Effector memory CD8-positive, alpha-beta T cell (primary cell): ENCODE results near the gene TGFBI.

Experiments used
- ATAC-seq: fragments of 150-1000 bp; cut with Tn5 transposase; replicated peaks from 2 replicates; pipeline ENCODE4 v1.10.0; 2021; ENCODE audit warnings: mild to moderate bottlenecking, moderate library complexity
- DNase-seq, 3 experiments: peaks; one replicate each; pipeline ENCODE4 v3.0.0; 2021
- H3K27ac Mint-ChIP-seq, 2 donors: one replicate each; pipeline ENCODE4 v1.8.0; 2022; ENCODE audit warnings: mild to moderate bottlenecking in 2 of 2, mixed read lengths in 2 of 2, moderate library complexity in 2 of 2
- H3K27me3 Mint-ChIP-seq, 2 donors: one replicate each; pipeline ENCODE4 v1.8.0; 2022; ENCODE audit warnings: mixed read lengths in 2 of 2
- H3K36me3 Mint-ChIP-seq: one replicate; pipeline ENCODE4 v1.8.0; 2022; ENCODE audit warnings: mild to moderate bottlenecking, moderate library complexity, mixed read lengths; ENCODE audit not compliant: insufficient read depth
- H3K4me1 Mint-ChIP-seq, 2 donors: one replicate each; pipeline ENCODE4 v1.8.0; 2022; ENCODE audit warnings: low read depth in 2 of 2, mixed read lengths in 2 of 2
- H3K4me3 Mint-ChIP-seq, 2 donors: one replicate each; pipeline ENCODE4 v1.8.0; 2022; ENCODE audit warnings: mild to moderate bottlenecking in 2 of 2, mixed read lengths in 2 of 2, moderate library complexity in 2 of 2
- H3K9me3 Mint-ChIP-seq, 2 donors: one replicate each; pipeline ENCODE4 v1.8.0; 2022; ENCODE audit warnings: mixed read lengths in 2 of 2

Gene TGFBI

DNA sequence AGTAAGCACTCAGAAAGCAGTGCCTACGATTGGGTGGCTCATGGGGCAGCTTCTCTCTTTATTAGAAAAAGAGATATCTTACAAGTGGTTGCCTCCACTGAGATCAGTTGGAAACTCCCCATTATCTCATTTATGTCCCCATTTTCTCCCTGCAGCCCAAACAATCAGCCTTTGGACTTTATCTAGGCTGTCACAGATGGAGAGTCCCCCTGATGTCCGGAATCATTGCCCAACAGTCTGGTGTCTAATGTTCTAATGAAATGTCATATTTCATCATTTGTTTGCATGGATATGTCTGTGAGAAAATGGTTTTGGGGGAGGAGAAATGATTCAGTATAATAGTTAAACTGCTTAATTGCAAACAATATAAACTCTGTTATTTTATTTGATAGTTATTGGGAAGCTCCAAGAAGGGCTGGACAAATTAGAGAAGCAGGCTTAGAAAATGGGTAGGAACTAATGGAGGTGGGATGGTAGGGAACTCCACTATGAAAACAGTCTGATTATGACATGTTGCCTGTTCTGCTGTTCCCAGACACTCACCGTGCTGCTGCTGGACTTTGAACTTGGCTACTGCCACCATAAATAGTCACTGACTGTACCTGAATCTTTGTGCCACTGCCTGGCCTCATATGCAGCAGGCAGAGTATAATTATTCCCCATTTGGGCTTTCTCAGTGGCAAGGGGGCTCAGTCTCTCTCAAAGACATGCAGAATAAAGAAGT lies 65.6 kb downstream of the TGFBI start:
- H3K4me3 Mint-ChIP-seq = no peak overlapping the region
- no peak overlapping the region for H3K27ac Mint-ChIP-seq
- no peaks in the 10 kb centered on the region for H3K9me3 Mint-ChIP-seq
- ATAC-seq = no peak
- DNase-seq = no peak
- H3K36me3 Mint-ChIP-seq = no peaks in the 10 kb centered on the region
- no peaks in the 10 kb centered on the region for H3K4me1 Mint-ChIP-seq
- peaks cover 36 to 48% of the 10 kb centered on the region in 2 donors for H3K27me3 Mint-ChIP-seq

DNA sequence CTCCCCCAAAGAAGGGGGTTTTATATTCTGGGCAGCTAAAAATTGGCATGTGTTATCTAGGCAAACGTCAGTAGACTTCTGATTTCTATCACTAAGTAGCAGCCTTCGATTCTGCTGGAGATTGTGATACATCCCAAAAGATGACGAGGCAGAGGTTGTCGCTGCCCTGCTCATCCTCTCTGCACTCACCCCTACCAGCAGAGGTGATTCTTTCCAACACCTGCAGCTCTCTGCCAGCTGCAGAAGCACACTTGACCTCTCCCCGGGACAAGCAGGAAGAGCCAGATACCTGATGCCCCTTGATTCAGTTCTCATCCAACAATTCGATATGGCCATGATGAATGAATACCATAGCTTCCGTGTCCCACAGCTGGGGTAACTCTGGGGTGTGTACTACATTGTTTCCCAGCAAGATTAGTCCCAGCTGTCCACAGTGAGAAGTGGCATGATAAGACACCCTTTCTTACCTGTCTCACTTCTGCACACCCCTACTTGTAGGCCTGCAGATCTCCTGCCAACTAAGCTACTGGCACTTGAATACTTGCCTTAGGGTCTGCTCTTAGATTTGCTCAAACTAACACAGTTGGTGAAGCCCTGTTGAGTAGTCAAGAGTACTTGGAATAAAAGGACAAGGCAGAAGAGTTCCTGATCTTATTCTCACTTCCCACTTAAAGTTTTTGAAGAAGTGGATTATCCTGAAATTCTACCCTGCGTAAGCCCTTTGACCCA lies 66.3 kb downstream of the TGFBI start:
- Mint-ChIP-seq H3K9me3 (no peaks in the 10 kb centered on the region), H3K4me3 (no peak overlapping the region), H3K4me1 (no peaks in the 10 kb centered on the region), H3K36me3 (no peaks in the 10 kb centered on the region), H3K27me3 (peaks cover 36 to 48% of the 10 kb centered on the region in 2 donors), H3K27ac (no peak overlapping the region)
- ATAC-seq (no peak), DNase-seq (no peak)

DNA sequence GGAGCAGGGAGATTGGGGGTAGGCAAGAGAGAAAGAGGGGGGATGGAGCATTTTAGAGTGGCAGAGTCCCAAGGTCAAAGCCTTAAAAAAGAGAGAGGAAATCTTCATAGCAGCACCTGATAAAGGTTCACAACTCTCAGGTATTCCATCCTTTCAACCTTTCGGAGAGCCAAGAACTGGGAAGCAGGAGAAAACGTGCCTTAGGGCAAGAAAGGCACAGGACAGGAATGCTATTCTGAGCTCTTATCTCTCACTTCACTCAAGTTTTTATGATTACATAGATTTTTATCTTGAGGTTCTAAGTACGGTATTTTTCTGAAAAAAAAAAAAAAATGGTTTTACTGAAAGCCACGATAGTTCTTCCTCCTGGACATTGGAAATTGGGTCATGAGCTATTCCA lies 69.4 kb downstream of the TGFBI start:
- DNase-seq = no peak
- Mint-ChIP-seq H3K27me3 (peaks cover 36 to 48% of the 10 kb centered on the region in 2 donors), H3K27ac (no peak overlapping the region), H3K36me3 (no peaks in the 10 kb centered on the region), H3K4me1 (no peaks in the 10 kb centered on the region), H3K9me3 (no peaks in the 10 kb centered on the region), H3K4me3 (no peak overlapping the region)
- no peak for ATAC-seq

DNA sequence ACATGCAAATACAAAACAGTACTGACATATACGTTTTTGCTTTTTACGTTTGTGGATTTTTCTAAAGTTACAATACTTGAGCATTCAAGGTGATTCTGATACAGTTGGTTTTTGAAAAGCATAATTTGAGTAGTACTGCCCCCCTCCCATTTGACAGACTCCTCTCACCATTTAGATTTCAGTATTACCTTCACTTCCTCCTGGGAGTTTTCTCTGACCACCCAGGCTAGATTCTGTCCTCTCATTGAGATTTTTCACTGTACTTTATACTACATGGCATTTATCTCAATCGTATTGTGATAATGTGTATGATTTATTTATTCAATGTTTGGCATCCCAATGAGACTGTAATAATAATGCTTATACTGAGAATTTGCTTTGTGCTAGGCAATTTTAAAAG lies 71.1 kb downstream of the TGFBI start:
- H3K27me3 Mint-ChIP-seq = peaks cover 24 to 44% of the 10 kb centered on the region in 2 donors
- DNase-seq = no peak
- no peak overlapping the region for H3K4me3 Mint-ChIP-seq
- no peaks in the 10 kb centered on the region for H3K36me3 Mint-ChIP-seq
- H3K4me1 Mint-ChIP-seq = no peaks in the 10 kb centered on the region
- no peak overlapping the region for H3K27ac Mint-ChIP-seq
- H3K9me3 Mint-ChIP-seq = no peaks in the 10 kb centered on the region
- no peak for ATAC-seq

- Mint-ChIP-seq H3K4me1 (no peaks in the 10 kb centered on the region), H3K9me3 (no peaks in the 10 kb centered on the region), H3K27me3 (peaks cover 18 to 32% of the 10 kb centered on the region in 2 donors), H3K36me3 (no peaks in the 10 kb centered on the region), H3K27ac (no peak overlapping the region), H3K4me3 (no peak overlapping the region)
- ATAC-seq = no peak
- no peak for DNase-seq
Measured at GRCh38 chr5:136101884-136102283, 73.1 kb downstream of the TGFBI start.

GRCh38 chr5:136103118-136103517 lies 74.3 kb downstream of the TGFBI start:
- Mint-ChIP-seq H3K4me3 (no peak overlapping the region), H3K27me3 (peaks cover 7 to 24% of the 10 kb centered on the region in 2 donors), H3K4me1 (no peaks in the 10 kb centered on the region), H3K27ac (no peak overlapping the region), H3K9me3 (no peaks in the 10 kb centered on the region), H3K36me3 (no peaks in the 10 kb centered on the region)
- DNase-seq (no peak), ATAC-seq (no peak)

DNA sequence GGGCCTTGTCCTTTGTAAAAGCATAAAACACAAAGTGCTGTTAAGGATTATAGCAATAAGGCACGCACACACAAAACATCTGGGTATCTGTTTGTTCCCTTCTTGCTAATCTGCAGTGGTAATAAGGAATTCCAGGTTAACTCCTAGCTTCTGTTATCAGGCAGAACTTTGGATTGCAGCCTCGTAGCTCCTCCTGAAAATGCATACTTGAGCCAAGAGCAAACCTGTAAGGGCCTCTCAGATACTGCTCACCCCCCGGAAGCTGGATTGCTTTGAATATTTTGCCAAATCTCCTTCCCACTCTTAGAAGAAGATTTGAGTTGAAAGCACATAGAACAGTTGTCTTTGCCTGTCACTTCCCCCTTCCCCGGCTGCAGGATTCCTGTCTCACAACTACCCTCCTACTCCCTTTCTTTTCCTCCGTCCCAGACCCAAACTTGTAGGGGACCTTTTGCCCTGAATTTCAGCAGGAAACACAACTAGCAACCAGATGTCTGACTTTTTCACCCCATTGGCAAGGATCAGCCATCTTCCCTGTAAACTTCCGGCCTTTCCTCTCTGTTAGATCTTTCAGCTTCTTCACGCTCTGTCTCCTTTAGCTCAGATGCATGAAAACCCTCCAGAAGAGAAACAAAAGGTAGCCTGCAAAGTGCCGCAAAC lies 75.6 kb downstream of the TGFBI start:
- DNase-seq (no peak), ATAC-seq (no peak)
- Mint-ChIP-seq H3K4me1 (no peaks in the 10 kb centered on the region), H3K27me3 (peaks cover 0 to 17% of the 10 kb centered on the region in 2 donors), H3K36me3 (no peaks in the 10 kb centered on the region), H3K4me3 (no peak overlapping the region), H3K27ac (no peak overlapping the region), H3K9me3 (no peaks in the 10 kb centered on the region)

GRCh38 chr5:136106351-136107031 lies 77.7 kb downstream of the TGFBI start:
- no peak overlapping the region for H3K4me3 Mint-ChIP-seq
- no peaks in the 10 kb centered on the region for H3K36me3 Mint-ChIP-seq
- peaks cover 0 to 17% of the 10 kb centered on the region in 2 donors for H3K27me3 Mint-ChIP-seq
- no peak for DNase-seq
- H3K9me3 Mint-ChIP-seq = no peaks in the 10 kb centered on the region
- H3K4me1 Mint-ChIP-seq = peaks cover 0 to 2% of the 10 kb centered on the region in 2 donors
- no peak overlapping the region for H3K27ac Mint-ChIP-seq
- no peak for ATAC-seq

DNA sequence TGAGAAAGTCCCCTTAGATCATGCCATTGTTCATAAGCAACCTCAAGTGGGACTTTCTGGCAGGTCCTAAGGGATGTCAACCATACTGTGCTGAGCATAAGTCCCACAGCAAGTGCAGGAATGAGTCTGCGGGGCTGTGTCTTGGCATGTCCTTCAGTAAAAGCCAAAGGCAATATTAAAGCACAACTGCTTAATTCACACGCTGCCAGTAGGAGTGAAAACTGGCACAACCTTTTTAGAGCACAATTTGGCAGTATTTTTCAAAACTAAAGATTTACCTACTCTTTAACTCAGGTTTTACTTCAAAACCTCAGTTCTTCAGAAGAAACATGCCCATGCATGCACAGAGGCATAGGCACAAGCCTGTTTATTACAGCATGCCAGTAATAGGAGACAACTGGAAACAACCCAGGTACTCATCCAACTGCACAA lies 79.4 kb downstream of the TGFBI start:
- Mint-ChIP-seq H3K36me3 (no peaks in the 10 kb centered on the region), H3K27me3 (peaks cover 8 to 27% of the 10 kb centered on the region in 2 donors), H3K4me1 (peaks cover 0 to 2% of the 10 kb centered on the region in 2 donors), H3K27ac (no peak overlapping the region), H3K9me3 (no peaks in the 10 kb centered on the region), H3K4me3 (no peak overlapping the region)
- no peak for DNase-seq
- no peak for ATAC-seq

DNA sequence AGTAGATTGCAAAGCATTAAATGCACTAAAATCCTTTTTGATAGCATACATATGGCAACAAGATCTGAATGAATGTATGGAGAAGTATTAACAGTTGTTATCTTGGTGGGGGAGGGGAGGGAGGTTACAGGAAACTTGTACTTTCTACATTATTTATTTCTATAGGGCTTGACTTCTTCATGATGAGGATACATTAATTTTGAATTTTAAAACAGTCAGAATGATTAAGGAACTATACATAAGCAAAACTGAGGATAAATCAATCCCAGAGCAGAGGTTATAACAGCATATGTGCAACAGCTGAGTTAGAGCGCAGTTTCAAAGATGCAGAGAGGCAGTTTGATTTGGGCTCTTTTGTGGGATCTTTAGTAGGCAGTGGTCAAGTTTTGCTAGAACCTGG lies 80.0 kb downstream of the TGFBI start:
- H3K27ac Mint-ChIP-seq = no peak overlapping the region
- no peak overlapping the region for H3K4me3 Mint-ChIP-seq

GRCh38 chr5:136109453-136110135 lies 80.8 kb downstream of the TGFBI start:
- Mint-ChIP-seq H3K4me1 (peaks cover 0 to 2% of the 10 kb centered on the region in 2 donors), H3K9me3 (no peaks in the 10 kb centered on the region), H3K27me3 (peaks cover 13 to 22% of the 10 kb centered on the region in 2 donors), H3K4me3 (no peak overlapping the region), H3K27ac (no peak overlapping the region), H3K36me3 (no peaks in the 10 kb centered on the region)
- DNase-seq (no peak), ATAC-seq (no peak)

More for the DNA sequence above, 80.0 kb downstream of the TGFBI start:
- Mint-ChIP-seq H3K27me3 (peaks cover 13 to 27% of the 10 kb centered on the region in 2 donors), H3K36me3 (no peaks in the 10 kb centered on the region), H3K4me1 (peaks cover 0 to 2% of the 10 kb centered on the region in 2 donors), H3K9me3 (no peaks in the 10 kb centered on the region)
- no peak for DNase-seq
- ATAC-seq = no peak
